ENCODE data around the gene SREBF1.

DNA sequence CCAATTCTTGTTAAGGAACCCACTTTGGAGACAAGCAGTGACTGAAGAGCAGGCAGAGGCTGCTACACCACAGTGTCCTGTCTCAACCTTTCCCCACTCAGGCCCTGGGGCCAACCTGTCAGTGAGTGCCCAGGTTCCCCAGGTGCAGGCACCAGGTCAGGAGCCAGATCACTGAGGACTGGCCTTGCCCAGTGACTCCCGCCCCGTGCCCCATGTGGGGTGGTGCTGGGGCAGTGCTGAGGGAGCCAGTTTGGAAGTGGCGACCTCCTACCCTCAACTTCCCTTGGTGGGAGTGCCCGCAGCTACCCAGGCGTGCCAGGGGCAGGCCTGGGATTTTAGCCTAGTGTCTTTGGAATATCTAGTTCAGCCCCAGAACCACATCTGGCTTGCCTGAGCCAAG, 29.3 kb downstream of the SREBF1 start:
- TF ChIP-seq, protein P1, sequence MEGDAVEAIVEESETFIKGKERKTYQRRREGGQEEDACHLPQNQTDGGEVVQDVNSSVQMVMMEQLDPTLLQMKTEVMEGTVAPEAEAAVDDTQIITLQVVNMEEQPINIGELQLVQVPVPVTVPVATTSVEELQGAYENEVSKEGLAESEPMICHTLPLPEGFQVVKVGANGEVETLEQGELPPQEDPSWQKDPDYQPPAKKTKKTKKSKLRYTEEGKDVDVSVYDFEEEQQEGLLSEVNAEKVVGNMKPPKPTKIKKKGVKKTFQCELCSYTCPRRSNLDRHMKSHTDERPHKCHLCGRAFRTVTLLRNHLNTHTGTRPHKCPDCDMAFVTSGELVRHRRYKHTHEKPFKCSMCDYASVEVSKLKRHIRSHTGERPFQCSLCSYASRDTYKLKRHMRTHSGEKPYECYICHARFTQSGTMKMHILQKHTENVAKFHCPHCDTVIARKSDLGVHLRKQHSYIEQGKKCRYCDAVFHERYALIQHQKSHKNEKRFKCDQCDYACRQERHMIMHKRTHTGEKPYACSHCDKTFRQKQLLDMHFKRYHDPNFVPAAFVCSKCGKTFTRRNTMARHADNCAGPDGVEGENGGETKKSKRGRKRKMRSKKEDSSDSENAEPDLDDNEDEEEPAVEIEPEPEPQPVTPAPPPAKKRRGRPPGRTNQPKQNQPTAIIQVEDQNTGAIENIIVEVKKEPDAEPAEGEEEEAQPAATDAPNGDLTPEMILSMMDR (conservative IDR thresholded peaks at IDR 0.05) = no peak
- TF ChIP-seq EZH2 (IDR thresholded peaks at IDR 0.05; ENCODE audit: low read depth) = no peak
